Ascending aorta (tissue), 2 donors: Measurements from ENCODE around the gene TRIM56. TPM values are rescaled to one million over a fixed set of nuclear protein-coding genes. Genes with fewer than 3 reads are reported as not detected.
"Not testable (repeated sequence)": the region's sequence is repeated elsewhere in the genome, so short reads cannot be mapped to it uniquely, and the experiment has no call there.

Experiments
- DNase-seq, 2 donors: peaks; one replicate each; pipeline ENCODE4 v3.0.0-alpha.2; 2019; ENCODE audit warnings: low spot score in 2 of 2
- H3K27ac ChIP-seq, 2 donors: fragments of 200-600 bp; sonication (generic); one replicate each; pipeline ENCODE4 v1.5.1; 2016 to 2017; ENCODE audit warnings: mild to moderate bottlenecking in 1 of 2
- H3K27me3 ChIP-seq: fragments of 200-600 bp; sonication (generic); one replicate; pipeline ENCODE4 v1.5.1; 2017
- H3K36me3 ChIP-seq, 2 donors: fragments of 200-600 bp; sonication (generic); one replicate each; pipeline ENCODE4 v1.5.1; 2016
- H3K4me1 ChIP-seq, 2 donors: fragments of 200-600 bp; sonication (generic); one replicate each; pipeline ENCODE4 v1.5.1; 2016 to 2017; ENCODE audit warnings: mild to moderate bottlenecking in 1 of 2
- H3K4me3 ChIP-seq, 2 donors: fragments of 200-600 bp; sonication (generic); one replicate each; pipeline ENCODE4 v1.5.1; 2016 to 2017; ENCODE audit warnings: mild to moderate bottlenecking in 1 of 2
- H3K9me3 ChIP-seq, 2 donors: fragments of 200-600 bp; sonication (generic); one replicate each; pipeline ENCODE4 v1.5.1; 2016
- CTCF ChIP-seq, 3 experiments: fragments of 200-600 bp in 2 of 3; fragments of 450-650 bp in 1 of 3; sonication (generic) in 2 of 3; IDR thresholded peaks; one replicate each; pipeline ENCODE4 v1.5.1; 2016 to 2019; ENCODE audit warnings: antibody characterized with exemption in 3 of 3, mild to moderate bottlenecking in 1 of 3, moderate library complexity in 1 of 3
- intact Hi-C: fragments of 100-400 bp; cut with DNase I; formaldehyde crosslinking; loops from one replicate; pipeline ENCODE4 v1.15.1; 2023
- total RNA-seq: library from RNA; depleted of rRNA; stranded (reverse); fragments of >200 nt; gene quantifications from one replicate; pipeline ENCODE4 v1.1.0, GENCODE V29; 2016

The TRIM56 gene
- total RNA-seq, 1 donor from 2014 or later: 29.6 TPM

- no peaks in the 10 kb centered on the region for H3K27me3 ChIP-seq
- intact Hi-C loops: loop anchor here (1.0 kb wide), 2 partner anchors 16 to 26 kb away; partner anchors contain the start of gene SERPINE1
- H3K27ac ChIP-seq: peak overlapping the region; percentile 90 to 93
- H3K4me3 ChIP-seq: no peak overlapping the region
- H3K4me1 ChIP-seq: peaks cover 8 to 22% of the 10 kb centered on the region in 2 donors
- no peak for TF ChIP-seq CTCF (IDR thresholded peaks at IDR 0.05)
- no peak for DNase-seq
- H3K9me3 ChIP-seq: no peaks in the 10 kb centered on the region
- H3K36me3 ChIP-seq: no peaks in the 10 kb centered on the region
These were observed 15.9 kb downstream of the TRIM56 start for GRCh38 chr7:101100858-101101847.

DNA sequence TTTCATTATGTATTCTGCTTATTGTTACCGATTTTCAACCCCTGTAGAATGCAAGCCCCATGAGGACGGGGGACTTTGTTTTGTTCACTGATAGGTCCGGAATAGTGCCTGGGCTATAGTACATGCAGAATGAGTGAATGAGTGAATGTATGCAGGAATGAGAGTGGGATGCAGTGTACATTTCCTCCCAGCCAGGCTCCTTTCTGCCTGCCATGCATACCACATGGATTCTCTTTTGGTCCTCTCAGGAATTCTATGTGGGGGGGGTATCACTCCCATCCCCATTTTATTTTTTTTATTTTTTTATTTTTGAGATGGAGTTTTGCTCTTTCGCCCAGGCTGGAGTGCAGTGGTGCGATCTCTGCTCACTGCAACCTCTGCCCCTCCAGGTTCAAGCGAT is 16.7 kb downstream of the TRIM56 start:
- H3K4me1 ChIP-seq: peaks cover 8 to 22% of the 10 kb centered on the region in 2 donors
- TF ChIP-seq CTCF (IDR thresholded peaks at IDR 0.05): no peak
- no peak overlapping the region for H3K27ac ChIP-seq
- no peaks in the 10 kb centered on the region for H3K36me3 ChIP-seq
- no peak overlapping the region for H3K4me3 ChIP-seq
- no peak for DNase-seq
- no peaks in the 10 kb centered on the region for H3K9me3 ChIP-seq
- no peaks in the 10 kb centered on the region for H3K27me3 ChIP-seq
- intact Hi-C loops: no loop called here

DNA sequence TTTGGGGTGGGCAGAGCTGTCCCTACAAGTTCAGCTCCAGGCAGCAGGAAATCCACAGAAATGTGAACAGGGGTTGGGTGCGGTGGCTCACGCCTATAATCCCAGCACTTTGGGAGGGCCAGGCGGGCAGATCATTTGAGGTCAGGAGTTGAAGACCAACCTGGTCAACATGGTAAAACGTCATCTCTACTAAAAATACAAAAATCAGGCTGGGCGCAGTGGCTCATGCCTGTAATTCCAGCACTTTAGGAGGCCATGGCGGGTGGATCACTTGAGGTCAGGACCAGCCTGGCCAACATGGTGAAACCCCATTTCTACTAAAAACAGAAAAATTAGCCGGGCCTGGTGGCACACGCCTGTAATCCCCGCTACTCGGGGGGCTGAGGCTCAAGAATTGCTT is 18.4 kb downstream of the TRIM56 start:
- intact Hi-C loops: not testable (repeated sequence)

GRCh38 chr7:101104193-101104713 is 19.0 kb downstream of the TRIM56 start:
- intact Hi-C loops: no loop called here
- H3K4me3 ChIP-seq: no peak overlapping the region
- no peak for DNase-seq
- H3K9me3 ChIP-seq: no peaks in the 10 kb centered on the region
- H3K4me1 ChIP-seq: peaks cover 5 to 19% of the 10 kb centered on the region in 2 donors
- no peaks in the 10 kb centered on the region for H3K27me3 ChIP-seq
- H3K36me3 ChIP-seq: no peaks in the 10 kb centered on the region
- no peak overlapping the region for H3K27ac ChIP-seq
- no peak for TF ChIP-seq CTCF (IDR thresholded peaks at IDR 0.05)

More for the DNA sequence above, 18.4 kb downstream of the TRIM56 start:
- not testable (repeated sequence) for DNase-seq, H3K27me3 ChIP-seq, H3K4me3 ChIP-seq, H3K36me3 ChIP-seq, H3K9me3 ChIP-seq, H3K27ac ChIP-seq
- H3K4me1 ChIP-seq: peaks cover 8 to 22% of the 10 kb centered on the region in 2 donors

- Histone ChIP-seq H3K27me3 (no peaks in the 10 kb centered on the region), H3K4me3 (no peak overlapping the region), H3K27ac (no peak overlapping the region), H3K4me1 (peaks cover 0 to 13% of the 10 kb centered on the region in 2 donors), H3K9me3 (no peaks in the 10 kb centered on the region), H3K36me3 (no peaks in the 10 kb centered on the region)
- DNase-seq: no peak
- intact Hi-C loops: no loop called here
- TF ChIP-seq CTCF (IDR thresholded peaks at IDR 0.05): no peak
These were observed 19.5 kb downstream of the TRIM56 start for GRCh38 chr7:101104799-101105198.

DNA sequence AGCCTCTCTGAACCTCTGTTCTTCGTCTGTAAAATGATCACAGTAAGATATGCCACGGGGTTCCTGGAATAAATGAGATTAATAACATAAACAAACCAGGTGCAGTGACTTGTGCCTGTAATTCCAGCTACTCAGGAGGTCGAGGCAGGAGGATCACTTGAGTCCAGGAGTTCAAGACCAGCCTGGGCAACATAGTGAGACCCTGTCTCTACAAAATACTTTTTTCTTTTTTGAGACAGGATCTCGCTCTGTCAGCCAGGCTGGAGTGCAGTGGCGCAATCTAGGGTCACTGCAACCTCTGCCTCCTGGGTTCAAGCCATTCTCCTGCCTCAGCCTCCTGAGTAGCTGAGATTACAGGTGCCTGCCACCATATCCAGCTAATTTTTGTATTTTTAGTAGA is 20.0 kb downstream of the TRIM56 start:
- H3K27ac ChIP-seq: not testable (repeated sequence)

More for the DNA sequence above, 20.0 kb downstream of the TRIM56 start:
- H3K27me3 ChIP-seq, H3K9me3 ChIP-seq, intact Hi-C loops, H3K4me3 ChIP-seq, H3K36me3 ChIP-seq, DNase-seq: not testable (repeated sequence)
- H3K4me1 ChIP-seq: peaks cover 0 to 11% of the 10 kb centered on the region in 2 donors
